Embryonic facial prominence (tissue), 1 donor: ENCODE data around the gene FRMPD2.
"Not testable (repeated sequence)": the region's sequence is repeated elsewhere in the genome, so short reads cannot be mapped to it uniquely, and the experiment has no call there.

ENCODE experiments used
- DNase-seq: peaks from one replicate; pipeline ENCODE4 v3.0.0-alpha.2; 2016; ENCODE audit errors: extremely low spot score

FRMPD2 gene

GRCh38 chr10:48234295-48234694 lies 40.2 kb downstream of the FRMPD2 start:
- no peak for DNase-seq

GRCh38 chr10:48233559-48234005 lies 40.9 kb downstream of the FRMPD2 start:
- no peak for DNase-seq

- no peak for DNase-seq
Measured at GRCh38 chr10:48232717-48233447, 41.6 kb downstream of the FRMPD2 start.

- DNase-seq = no peak
Measured at GRCh38 chr10:48231699-48232315, 42.7 kb downstream of the FRMPD2 start.

- DNase-seq = no peak
Measured at GRCh38 chr10:48231178-48231577, 43.3 kb downstream of the FRMPD2 start.

- no peak for DNase-seq
Measured at GRCh38 chr10:48227213-48227612, 47.3 kb downstream of the FRMPD2 start.

GRCh38 chr10:48224979-48225560 lies 49.4 kb downstream of the FRMPD2 start:
- no peak for DNase-seq

- no peak for DNase-seq
Measured at GRCh38 chr10:48224296-48224695, 50.2 kb downstream of the FRMPD2 start.

GRCh38 chr10:48221814-48222213 lies 52.7 kb downstream of the FRMPD2 start:
- no peak for DNase-seq

- DNase-seq = not testable (repeated sequence)
Measured at GRCh38 chr10:48221031-48221430, 53.5 kb downstream of the FRMPD2 start.

GRCh38 chr10:48219194-48219593 lies 55.3 kb downstream of the FRMPD2 start:
- DNase-seq = no peak

- no peak for DNase-seq
Measured at GRCh38 chr10:48216744-48217143, 57.8 kb downstream of the FRMPD2 start.

- DNase-seq = no peak
Measured at GRCh38 chr10:48216204-48216505, 58.3 kb downstream of the FRMPD2 start.

GRCh38 chr10:48215486-48216203 lies 58.9 kb downstream of the FRMPD2 start:
- DNase-seq = no peak

GRCh38 chr10:48214716-48215485 lies 59.6 kb downstream of the FRMPD2 start:
- DNase-seq = no peak

- DNase-seq = no peak
Measured at GRCh38 chr10:48213047-48213446, 61.4 kb downstream of the FRMPD2 start.

- DNase-seq = no peak
Measured at GRCh38 chr10:48211777-48212176, 62.7 kb downstream of the FRMPD2 start.

- no peak for DNase-seq
Measured at GRCh38 chr10:48210966-48211365, 63.5 kb downstream of the FRMPD2 start.

GRCh38 chr10:48210391-48210790 lies 64.1 kb downstream of the FRMPD2 start:
- no peak for DNase-seq

- DNase-seq = no peak
Measured at GRCh38 chr10:48209241-48209640, 65.3 kb downstream of the FRMPD2 start.

- DNase-seq = no peak
Measured at GRCh38 chr10:48207853-48208252, 66.6 kb downstream of the FRMPD2 start.
